IPS-20b (cell line): ENCODE measurements around the gene KIF22.
"Not testable (repeated sequence)": the region's sequence is repeated elsewhere in the genome, so short reads cannot be mapped to it uniquely, and the experiment has no call there.

Experiments used
- H3K27ac ChIP-seq: one replicate; pipeline ENCODE4 v1.5.1; 2013; ENCODE audit warnings: low read length
- H3K27me3 ChIP-seq: 2 replicates; pipeline ENCODE4 v1.6.1; 2013; ENCODE audit warnings: mild to moderate bottlenecking, low read length, inconsistent platforms; ENCODE audit not compliant: insufficient read depth
- H3K36me3 ChIP-seq: 2 replicates; pipeline ENCODE4 v1.6.1; 2013; ENCODE audit warnings: low read depth, mild to moderate bottlenecking, inconsistent platforms, low read length, moderate library complexity; ENCODE audit not compliant: insufficient read depth
- H3K4me1 ChIP-seq: 2 replicates; pipeline ENCODE4 v1.6.1; 2013; ENCODE audit warnings: mild to moderate bottlenecking, control low read depth, inconsistent platforms, low read length, moderate library complexity; ENCODE audit not compliant: insufficient read depth
- H3K4me3 ChIP-seq: 2 replicates; pipeline ENCODE4 v1.5.1; 2013; ENCODE audit warnings: mild to moderate bottlenecking, low read length, inconsistent platforms
- H3K9ac ChIP-seq: 2 replicates; pipeline ENCODE4 v1.6.1; 2013; ENCODE audit warnings: low read depth, mild to moderate bottlenecking, inconsistent platforms, low read length, moderate library complexity
- H3K9me3 ChIP-seq: 2 replicates; pipeline ENCODE4 v1.6.1; 2013; ENCODE audit warnings: mild to moderate bottlenecking, low read depth, low read length, inconsistent platforms; ENCODE audit not compliant: insufficient read depth

Gene KIF22

GRCh38 chr16:29753516-29753915, 37.0 kb upstream of the KIF22 start:
- Histone ChIP-seq H3K9me3 (no peaks in the 10 kb centered on the region), H3K27me3 (no peaks in the 10 kb centered on the region), H3K4me1 (peaks cover 3% of the 10 kb centered on the region; the same call in 1 of the 2 replicates), H3K9ac (no peak overlapping the region), H3K36me3 (no peaks in the 10 kb centered on the region), H3K27ac (no peak overlapping the region), H3K4me3 (no peak overlapping the region)

DNA sequence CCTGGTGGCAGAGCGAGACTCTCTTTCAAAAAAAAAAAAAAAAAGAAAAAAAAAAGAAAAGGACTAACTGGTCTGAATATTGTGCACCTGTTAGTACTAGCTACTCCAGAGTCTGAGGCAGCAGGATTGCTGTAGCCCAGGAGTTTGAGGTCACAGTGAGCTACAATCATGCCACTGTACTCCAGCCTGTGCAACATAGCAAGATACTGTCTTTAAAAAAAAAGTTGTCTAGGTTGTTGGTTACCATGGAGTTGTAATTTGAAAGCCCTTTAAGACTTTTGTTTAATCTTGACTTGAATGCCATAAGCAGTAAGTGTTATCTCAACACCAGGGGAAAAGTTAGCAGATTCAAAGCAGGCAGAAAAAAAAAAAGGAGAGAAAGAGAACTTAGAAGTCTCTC, 33.9 kb upstream of the KIF22 start:
- H3K4me1 ChIP-seq: peaks cover 3% of the 10 kb centered on the region; the same call in 1 of the 2 replicates
- no peaks in the 10 kb centered on the region for H3K36me3 ChIP-seq
- no peak overlapping the region for H3K4me3 ChIP-seq
- no peak overlapping the region for H3K27ac ChIP-seq
- no peak overlapping the region for H3K9ac ChIP-seq
- H3K9me3 ChIP-seq: no peaks in the 10 kb centered on the region
- no peaks in the 10 kb centered on the region for H3K27me3 ChIP-seq

- not testable (repeated sequence) for H3K9me3 ChIP-seq, H3K27ac ChIP-seq, H3K9ac ChIP-seq, H3K36me3 ChIP-seq, H3K4me3 ChIP-seq, H3K4me1 ChIP-seq, H3K27me3 ChIP-seq
Measured at GRCh38 chr16:29757086-29757485, 33.5 kb upstream of the KIF22 start.

GRCh38 chr16:29757950-29758466, 32.5 kb upstream of the KIF22 start:
- peaks cover 3% of the 10 kb centered on the region; the same call in 1 of the 2 replicates for H3K4me1 ChIP-seq
- no peaks in the 10 kb centered on the region for H3K27me3 ChIP-seq
- H3K9me3 ChIP-seq: no peaks in the 10 kb centered on the region
- no peak overlapping the region for H3K4me3 ChIP-seq
- H3K27ac ChIP-seq: no peak overlapping the region
- no peak overlapping the region for H3K9ac ChIP-seq
- H3K36me3 ChIP-seq: no peaks in the 10 kb centered on the region

DNA sequence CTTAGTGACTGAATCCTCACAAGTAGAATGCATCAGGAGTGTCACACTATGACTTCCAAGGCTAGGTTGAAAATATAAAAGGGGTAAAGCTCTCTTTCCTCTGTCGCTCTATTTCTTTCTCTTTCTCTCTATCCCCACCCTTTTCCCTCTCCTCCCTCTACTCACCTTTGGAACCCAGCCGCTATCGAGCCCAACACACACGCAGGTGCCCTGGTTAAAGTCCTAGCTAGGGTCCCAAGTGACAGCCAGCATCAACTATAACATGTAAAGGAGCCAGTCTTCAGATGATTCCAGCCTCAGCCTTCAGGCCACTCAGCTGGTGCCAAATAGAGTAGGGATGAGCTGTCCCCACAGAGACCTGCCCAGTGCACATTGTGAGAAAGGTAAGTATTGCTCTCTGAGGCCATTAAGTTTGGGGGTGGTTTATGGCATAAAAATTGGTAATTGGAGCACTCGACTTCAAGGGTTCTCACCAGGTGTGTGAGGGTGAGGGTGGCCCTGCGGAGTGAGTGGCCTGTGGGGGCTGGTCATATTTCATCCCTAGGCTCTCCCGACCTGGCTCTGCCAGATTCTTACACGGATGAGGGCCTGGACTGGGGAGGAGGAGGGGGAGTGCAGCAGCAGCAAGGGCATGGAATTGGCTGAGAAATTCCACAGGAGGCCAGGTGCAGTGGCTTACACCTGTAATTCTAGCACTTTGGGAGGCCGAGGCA, 29.8 kb upstream of the KIF22 start:
- Histone ChIP-seq H3K27me3 (no peaks in the 10 kb centered on the region), H3K4me1 (peaks cover 3% of the 10 kb centered on the region; the same call in 1 of the 2 replicates), H3K27ac (no peak overlapping the region), H3K9ac (no peak overlapping the region), H3K9me3 (no peaks in the 10 kb centered on the region), H3K4me3 (no peak overlapping the region), H3K36me3 (no peaks in the 10 kb centered on the region)

DNA sequence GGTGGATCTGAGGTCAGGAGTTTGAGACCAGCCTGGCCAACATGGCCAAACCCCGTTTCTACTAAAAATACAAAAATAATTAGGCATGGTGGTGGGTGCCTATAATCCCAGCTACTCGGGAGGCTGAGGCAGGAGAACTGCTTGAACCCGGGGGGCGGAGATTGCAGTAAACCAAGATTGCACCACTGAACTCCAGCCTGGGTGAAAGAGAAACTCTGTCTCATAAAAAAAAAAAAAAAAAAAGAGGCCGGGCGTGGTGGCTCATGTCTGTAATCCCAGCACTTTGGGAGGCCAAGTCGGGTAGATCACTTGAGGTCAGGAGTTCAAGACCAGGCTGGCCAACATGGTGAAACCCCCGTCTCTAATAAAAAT, 29.3 kb upstream of the KIF22 start:
- not testable (repeated sequence) for H3K4me1 ChIP-seq, H3K27ac ChIP-seq, H3K36me3 ChIP-seq, H3K4me3 ChIP-seq, H3K9me3 ChIP-seq, H3K27me3 ChIP-seq, H3K9ac ChIP-seq

- Histone ChIP-seq H3K9me3 (no peaks in the 10 kb centered on the region), H3K27me3 (no peaks in the 10 kb centered on the region), H3K36me3 (no peaks in the 10 kb centered on the region), H3K4me3 (no peak overlapping the region), H3K9ac (no peak overlapping the region), H3K27ac (no peak overlapping the region), H3K4me1 (peaks cover 3% of the 10 kb centered on the region; the same call in 1 of the 2 replicates)
Measured at GRCh38 chr16:29761882-29762281, 28.7 kb upstream of the KIF22 start.

GRCh38 chr16:29763326-29763725, 27.2 kb upstream of the KIF22 start:
- no peaks in the 10 kb centered on the region for H3K27me3 ChIP-seq
- no peaks in the 10 kb centered on the region for H3K36me3 ChIP-seq
- H3K9me3 ChIP-seq: no peaks in the 10 kb centered on the region
- no peak overlapping the region for H3K27ac ChIP-seq
- no peak overlapping the region for H3K4me3 ChIP-seq
- H3K9ac ChIP-seq: no peak overlapping the region
- no peaks in the 10 kb centered on the region for H3K4me1 ChIP-seq

- Histone ChIP-seq H3K9me3 (no peaks in the 10 kb centered on the region), H3K36me3 (no peaks in the 10 kb centered on the region), H3K27me3 (no peaks in the 10 kb centered on the region), H3K27ac (no peak overlapping the region), H3K9ac (no peak overlapping the region), H3K4me3 (no peak overlapping the region), H3K4me1 (no peaks in the 10 kb centered on the region)
Measured at GRCh38 chr16:29765167-29766032, 25.2 kb upstream of the KIF22 start.

- no peak overlapping the region for H3K4me3 ChIP-seq
- no peaks in the 10 kb centered on the region for H3K4me1 ChIP-seq
- H3K36me3 ChIP-seq: no peaks in the 10 kb centered on the region
- no peaks in the 10 kb centered on the region for H3K9me3 ChIP-seq
- H3K9ac ChIP-seq: no peak overlapping the region
- no peak overlapping the region for H3K27ac ChIP-seq
- no peaks in the 10 kb centered on the region for H3K27me3 ChIP-seq
Measured at GRCh38 chr16:29766571-29766970, 24.0 kb upstream of the KIF22 start.

GRCh38 chr16:29767062-29767461, 23.5 kb upstream of the KIF22 start:
- Histone ChIP-seq H3K9ac (no peak overlapping the region), H3K27ac (no peak overlapping the region), H3K36me3 (no peaks in the 10 kb centered on the region), H3K9me3 (no peaks in the 10 kb centered on the region), H3K4me3 (no peak overlapping the region), H3K4me1 (no peaks in the 10 kb centered on the region), H3K27me3 (no peaks in the 10 kb centered on the region)

GRCh38 chr16:29769507-29769906, 21.0 kb upstream of the KIF22 start:
- no peak overlapping the region for H3K4me3 ChIP-seq
- H3K4me1 ChIP-seq: no peaks in the 10 kb centered on the region
- H3K9me3 ChIP-seq: no peaks in the 10 kb centered on the region
- no peaks in the 10 kb centered on the region for H3K27me3 ChIP-seq
- no peak overlapping the region for H3K27ac ChIP-seq
- H3K36me3 ChIP-seq: no peaks in the 10 kb centered on the region
- no peak overlapping the region for H3K9ac ChIP-seq
